WTC11 (cell line): ENCODE data around the gene SRSF12. TPM values are rescaled to one million over a fixed set of nuclear protein-coding genes. Genes with fewer than 3 reads are reported as not detected.

Experiments used
- ATAC-seq: fragments of 200-7000 bp; cut with Tn5 transposase; 2 replicates; pipeline ENCODE4 v1.10.0; 2021; ENCODE audit warnings: mild to moderate bottlenecking, moderate library complexity
- CTCF ChIA-PET: fragments of 300-600 bp; sonication (Branson Sonifier 250); formaldehyde crosslinking; loops from one replicate; lab custom pipeline; 2021; ENCODE audit warnings: antibody characterized with exemption; lab: Charles Lee
- POLR2A ChIA-PET: fragments of 350-600 bp; sonication (Branson Sonifier 250); formaldehyde crosslinking; loops from one replicate; lab custom pipeline; 2021; ENCODE audit warnings: antibody characterized with exemption; lab: Charles Lee
- DNase-seq: peaks from one replicate; pipeline ENCODE4 v3.0.0; 2021; ENCODE audit warnings: low spot score
- H3K27ac Mint-ChIP-seq: 2 replicates; pipeline ENCODE4 v1.8.0; 2021; ENCODE audit warnings: mixed read lengths
- H3K27me3 Mint-ChIP-seq: 2 replicates; pipeline ENCODE4 v1.8.0; 2021; ENCODE audit warnings: low read depth, mild to moderate bottlenecking, moderate library complexity, mixed read lengths
- H3K36me3 Mint-ChIP-seq: 2 replicates; pipeline ENCODE4 v1.8.0; 2021; ENCODE audit warnings: mixed read lengths
- H3K4me1 Mint-ChIP-seq: 2 replicates; pipeline ENCODE4 v1.8.0; 2022; ENCODE audit warnings: mixed read lengths
- H3K4me3 Mint-ChIP-seq: 2 replicates; pipeline ENCODE4 v1.8.0; 2021; ENCODE audit warnings: mild to moderate bottlenecking, moderate library complexity, mixed read lengths
- H3K9me3 Mint-ChIP-seq: 2 replicates; pipeline ENCODE4 v1.8.0; 2021; ENCODE audit warnings: mixed read lengths
- ATF1 ChIP-seq: sonication (generic); formaldehyde crosslinking; IDR thresholded peaks from 2 replicates; pipeline ENCODE4 v1.8.1; 2023; ENCODE audit warnings: mild to moderate bottlenecking, moderate library complexity, missing genetic modification reagents
- ESRRA ChIP-seq: sonication (generic); formaldehyde crosslinking; IDR thresholded peaks from 2 replicates; pipeline ENCODE4 v1.8.1; 2022; ENCODE audit warnings: mild to moderate bottlenecking, missing genetic modification reagents, borderline replicate concordance
- ETV6 ChIP-seq: sonication (generic); formaldehyde crosslinking; IDR thresholded peaks from 2 replicates; pipeline ENCODE4 v1.8.1; 2022; ENCODE audit warnings: mild to moderate bottlenecking, missing genetic modification reagents
- FOXP1 ChIP-seq: sonication (generic); formaldehyde crosslinking; IDR thresholded peaks from 2 replicates; pipeline ENCODE4 v1.8.0; 2022; ENCODE audit warnings: missing genetic modification reagents, mild to moderate bottlenecking, moderate library complexity, borderline replicate concordance
- GABPB1 ChIP-seq: sonication (generic); formaldehyde crosslinking; IDR thresholded peaks from 2 replicates; pipeline ENCODE4 v1.8.1; 2023; ENCODE audit warnings: mild to moderate bottlenecking, missing genetic modification reagents
- KAT7 ChIP-seq: sonication (generic); formaldehyde crosslinking; IDR thresholded peaks from 2 replicates; pipeline ENCODE4 v1.8.1; 2023; ENCODE audit warnings: missing genetic modification reagents, mild to moderate bottlenecking, borderline replicate concordance
- NFYB ChIP-seq: sonication (generic); formaldehyde crosslinking; conservative IDR thresholded peaks from 2 replicates; pipeline ENCODE4 v1.8.0; 2022; ENCODE audit warnings: low read depth, missing genetic modification reagents
- PRRX2 ChIP-seq: fragments of 250-450 bp; sonication (Bioruptor Pico); IDR thresholded peaks from 2 replicates; pipeline ENCODE4 v1.8.0; 2021; ENCODE audit warnings: mild to moderate bottlenecking
- TEAD4 ChIP-seq: sonication (generic); formaldehyde crosslinking; IDR thresholded peaks from 2 replicates; pipeline ENCODE4 v1.8.0; 2022; ENCODE audit warnings: mild to moderate bottlenecking, missing genetic modification reagents
- ZNF416 ChIP-seq: fragments of 250-450 bp; sonication (Bioruptor Pico); IDR thresholded peaks from 2 replicates; pipeline ENCODE4 v1.9.0; 2021; ENCODE audit warnings: mild to moderate bottlenecking, inconsistent platforms
- total RNA-seq: library from RNA; stranded (reverse); gene quantifications from 3 replicates; pipeline ENCODE4 v1.2.3, GENCODE V29; 2021
- TF ChIP-seq, protein P1 (sequence below): sonication (generic); formaldehyde crosslinking; conservative IDR thresholded peaks from 2 replicates; pipeline ENCODE4 v1.8.1; 2023; ENCODE audit warnings: mild to moderate bottlenecking, low read depth, missing genetic modification reagents, moderate library complexity
- TF ChIP-seq, protein P2 (sequence below): sonication (generic); formaldehyde crosslinking; IDR thresholded peaks from 2 replicates; pipeline ENCODE4 v1.8.1; 2023; ENCODE audit warnings: mild to moderate bottlenecking, missing genetic modification reagents
- TF ChIP-seq, protein P3 (sequence below): sonication (generic); formaldehyde crosslinking; IDR thresholded peaks from 2 replicates; pipeline ENCODE4 v1.8.0; 2022; ENCODE audit warnings: mild to moderate bottlenecking, missing genetic modification reagents
- TF ChIP-seq, protein P4 (sequence below): fragments of 200-600 bp; IDR thresholded peaks from 2 replicates; pipeline ENCODE4 v1.8.0; 2022; ENCODE audit warnings: antibody characterized with exemption
- TF ChIP-seq, protein P5 (sequence below): fragments of 250-450 bp; sonication (Bioruptor Pico); IDR thresholded peaks from 2 replicates; pipeline ENCODE4 v2.1.2; 2022; ENCODE audit warnings: mild to moderate bottlenecking, moderate library complexity
- TF ChIP-seq, protein P6 (sequence below): sonication (generic); formaldehyde crosslinking; IDR thresholded peaks from 2 replicates; pipeline ENCODE4 v1.8.1; 2022; ENCODE audit warnings: missing genetic modification reagents, borderline replicate concordance
- TF ChIP-seq, protein P7 (sequence below): sonication (generic); formaldehyde crosslinking; IDR thresholded peaks from 2 replicates; pipeline ENCODE4 v1.8.1; 2022; ENCODE audit warnings: mild to moderate bottlenecking, moderate library complexity, missing genetic modification reagents
- TF ChIP-seq, protein P8 (sequence below): sonication (generic); formaldehyde crosslinking; IDR thresholded peaks from 2 replicates; pipeline ENCODE4 v1.8.1; 2022; ENCODE audit warnings: low read depth, mild to moderate bottlenecking, moderate library complexity, missing genetic modification reagents, borderline replicate concordance
- TF ChIP-seq, protein P9 (sequence below): sonication (generic); formaldehyde crosslinking; IDR thresholded peaks from 2 replicates; pipeline ENCODE4 v1.8.0; 2022; ENCODE audit warnings: mild to moderate bottlenecking, missing genetic modification reagents

Gene SRSF12
- total RNA-seq, 1 experiment from 2014 or later = 3.8 TPM

DNA sequence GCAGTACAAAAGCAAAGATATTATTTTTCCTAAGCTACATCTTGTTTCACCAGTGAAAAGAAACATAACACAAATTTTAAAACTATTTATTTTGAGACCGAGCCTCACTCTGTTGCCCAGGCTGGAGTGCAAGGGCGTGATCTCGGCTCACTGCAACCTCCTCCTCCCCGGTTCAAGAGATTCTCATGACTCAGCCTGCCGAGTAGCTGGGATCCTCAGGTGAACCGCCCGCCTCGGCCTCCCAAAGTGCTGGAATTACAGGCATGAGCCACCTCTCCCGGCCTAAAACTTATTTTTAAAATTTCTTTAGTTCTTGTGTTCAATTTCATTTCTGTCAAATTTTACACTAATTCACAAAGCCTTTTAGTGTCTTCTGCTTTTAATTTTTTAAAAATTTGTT is 5.9 kb downstream of the SRSF12 start:
- Mint-ChIP-seq H3K4me1 (peaks cover 2% of the 10 kb centered on the region), H3K27me3 (peaks cover 15% of the 10 kb centered on the region), H3K4me3 (no peak overlapping the region), H3K9me3 (no peaks in the 10 kb centered on the region), H3K36me3 (no peaks in the 10 kb centered on the region), H3K27ac (no peak overlapping the region)
- no peak for ATAC-seq
- ChIA-PET POLR2A (no interaction called here), CTCF (interaction anchor here (1.5 kb wide), 1 partner anchor 200 kb away, joined by 3 read pairs; no protein-coding TSS in a partner anchor)
- DNase-seq = no peak
- TF ChIP-seq KAT7 (CRISPR knock-in tag) (no peak), FOXP1 (CRISPR knock-in tag) (no peak), ATF1 (CRISPR knock-in tag) (no peak), TEAD4 (CRISPR knock-in tag) (no peak), NFYB (CRISPR knock-in tag) (no peak), GABPB1 (CRISPR knock-in tag) (no peak), PRRX2 (no peak), ESRRA (CRISPR knock-in tag) (no peak)
- TF ChIP-seq, protein P1, sequence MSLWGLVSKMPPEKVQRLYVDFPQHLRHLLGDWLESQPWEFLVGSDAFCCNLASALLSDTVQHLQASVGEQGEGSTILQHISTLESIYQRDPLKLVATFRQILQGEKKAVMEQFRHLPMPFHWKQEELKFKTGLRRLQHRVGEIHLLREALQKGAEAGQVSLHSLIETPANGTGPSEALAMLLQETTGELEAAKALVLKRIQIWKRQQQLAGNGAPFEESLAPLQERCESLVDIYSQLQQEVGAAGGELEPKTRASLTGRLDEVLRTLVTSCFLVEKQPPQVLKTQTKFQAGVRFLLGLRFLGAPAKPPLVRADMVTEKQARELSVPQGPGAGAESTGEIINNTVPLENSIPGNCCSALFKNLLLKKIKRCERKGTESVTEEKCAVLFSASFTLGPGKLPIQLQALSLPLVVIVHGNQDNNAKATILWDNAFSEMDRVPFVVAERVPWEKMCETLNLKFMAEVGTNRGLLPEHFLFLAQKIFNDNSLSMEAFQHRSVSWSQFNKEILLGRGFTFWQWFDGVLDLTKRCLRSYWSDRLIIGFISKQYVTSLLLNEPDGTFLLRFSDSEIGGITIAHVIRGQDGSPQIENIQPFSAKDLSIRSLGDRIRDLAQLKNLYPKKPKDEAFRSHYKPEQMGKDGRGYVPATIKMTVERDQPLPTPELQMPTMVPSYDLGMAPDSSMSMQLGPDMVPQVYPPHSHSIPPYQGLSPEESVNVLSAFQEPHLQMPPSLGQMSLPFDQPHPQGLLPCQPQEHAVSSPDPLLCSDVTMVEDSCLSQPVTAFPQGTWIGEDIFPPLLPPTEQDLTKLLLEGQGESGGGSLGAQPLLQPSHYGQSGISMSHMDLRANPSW (CRISPR knock-in tag) = no peak
- TF ChIP-seq, protein P2, sequence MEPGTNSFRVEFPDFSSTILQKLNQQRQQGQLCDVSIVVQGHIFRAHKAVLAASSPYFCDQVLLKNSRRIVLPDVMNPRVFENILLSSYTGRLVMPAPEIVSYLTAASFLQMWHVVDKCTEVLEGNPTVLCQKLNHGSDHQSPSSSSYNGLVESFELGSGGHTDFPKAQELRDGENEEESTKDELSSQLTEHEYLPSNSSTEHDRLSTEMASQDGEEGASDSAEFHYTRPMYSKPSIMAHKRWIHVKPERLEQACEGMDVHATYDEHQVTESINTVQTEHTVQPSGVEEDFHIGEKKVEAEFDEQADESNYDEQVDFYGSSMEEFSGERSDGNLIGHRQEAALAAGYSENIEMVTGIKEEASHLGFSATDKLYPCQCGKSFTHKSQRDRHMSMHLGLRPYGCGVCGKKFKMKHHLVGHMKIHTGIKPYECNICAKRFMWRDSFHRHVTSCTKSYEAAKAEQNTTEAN (CRISPR knock-in tag) = no peak
- TF ChIP-seq, protein P3, sequence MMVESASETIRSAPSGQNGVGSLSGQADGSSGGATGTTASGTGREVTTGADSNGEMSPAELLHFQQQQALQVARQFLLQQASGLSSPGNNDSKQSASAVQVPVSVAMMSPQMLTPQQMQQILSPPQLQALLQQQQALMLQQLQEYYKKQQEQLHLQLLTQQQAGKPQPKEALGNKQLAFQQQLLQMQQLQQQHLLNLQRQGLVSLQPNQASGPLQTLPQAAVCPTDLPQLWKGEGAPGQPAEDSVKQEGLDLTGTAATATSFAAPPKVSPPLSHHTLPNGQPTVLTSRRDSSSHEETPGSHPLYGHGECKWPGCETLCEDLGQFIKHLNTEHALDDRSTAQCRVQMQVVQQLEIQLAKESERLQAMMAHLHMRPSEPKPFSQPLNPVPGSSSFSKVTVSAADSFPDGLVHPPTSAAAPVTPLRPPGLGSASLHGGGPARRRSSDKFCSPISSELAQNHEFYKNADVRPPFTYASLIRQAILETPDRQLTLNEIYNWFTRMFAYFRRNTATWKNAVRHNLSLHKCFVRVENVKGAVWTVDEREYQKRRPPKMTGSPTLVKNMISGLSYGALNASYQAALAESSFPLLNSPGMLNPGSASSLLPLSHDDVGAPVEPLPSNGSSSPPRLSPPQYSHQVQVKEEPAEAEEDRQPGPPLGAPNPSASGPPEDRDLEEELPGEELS (CRISPR knock-in tag) = no peak
- TF ChIP-seq, protein P4, sequence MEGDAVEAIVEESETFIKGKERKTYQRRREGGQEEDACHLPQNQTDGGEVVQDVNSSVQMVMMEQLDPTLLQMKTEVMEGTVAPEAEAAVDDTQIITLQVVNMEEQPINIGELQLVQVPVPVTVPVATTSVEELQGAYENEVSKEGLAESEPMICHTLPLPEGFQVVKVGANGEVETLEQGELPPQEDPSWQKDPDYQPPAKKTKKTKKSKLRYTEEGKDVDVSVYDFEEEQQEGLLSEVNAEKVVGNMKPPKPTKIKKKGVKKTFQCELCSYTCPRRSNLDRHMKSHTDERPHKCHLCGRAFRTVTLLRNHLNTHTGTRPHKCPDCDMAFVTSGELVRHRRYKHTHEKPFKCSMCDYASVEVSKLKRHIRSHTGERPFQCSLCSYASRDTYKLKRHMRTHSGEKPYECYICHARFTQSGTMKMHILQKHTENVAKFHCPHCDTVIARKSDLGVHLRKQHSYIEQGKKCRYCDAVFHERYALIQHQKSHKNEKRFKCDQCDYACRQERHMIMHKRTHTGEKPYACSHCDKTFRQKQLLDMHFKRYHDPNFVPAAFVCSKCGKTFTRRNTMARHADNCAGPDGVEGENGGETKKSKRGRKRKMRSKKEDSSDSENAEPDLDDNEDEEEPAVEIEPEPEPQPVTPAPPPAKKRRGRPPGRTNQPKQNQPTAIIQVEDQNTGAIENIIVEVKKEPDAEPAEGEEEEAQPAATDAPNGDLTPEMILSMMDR = no peak
- TF ChIP-seq, protein P5, sequence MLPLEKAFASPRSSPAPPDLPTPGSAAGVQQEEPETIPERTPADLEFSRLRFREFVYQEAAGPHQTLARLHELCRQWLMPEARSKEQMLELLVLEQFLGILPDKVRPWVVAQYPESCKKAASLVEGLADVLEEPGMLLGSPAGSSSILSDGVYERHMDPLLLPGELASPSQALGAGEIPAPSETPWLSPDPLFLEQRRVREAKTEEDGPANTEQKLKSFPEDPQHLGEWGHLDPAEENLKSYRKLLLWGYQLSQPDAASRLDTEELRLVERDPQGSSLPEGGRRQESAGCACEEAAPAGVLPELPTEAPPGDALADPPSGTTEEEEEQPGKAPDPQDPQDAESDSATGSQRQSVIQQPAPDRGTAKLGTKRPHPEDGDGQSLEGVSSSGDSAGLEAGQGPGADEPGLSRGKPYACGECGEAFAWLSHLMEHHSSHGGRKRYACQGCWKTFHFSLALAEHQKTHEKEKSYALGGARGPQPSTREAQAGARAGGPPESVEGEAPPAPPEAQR (CRISPR knock-in tag) = no peak
- TF ChIP-seq, protein P6, sequence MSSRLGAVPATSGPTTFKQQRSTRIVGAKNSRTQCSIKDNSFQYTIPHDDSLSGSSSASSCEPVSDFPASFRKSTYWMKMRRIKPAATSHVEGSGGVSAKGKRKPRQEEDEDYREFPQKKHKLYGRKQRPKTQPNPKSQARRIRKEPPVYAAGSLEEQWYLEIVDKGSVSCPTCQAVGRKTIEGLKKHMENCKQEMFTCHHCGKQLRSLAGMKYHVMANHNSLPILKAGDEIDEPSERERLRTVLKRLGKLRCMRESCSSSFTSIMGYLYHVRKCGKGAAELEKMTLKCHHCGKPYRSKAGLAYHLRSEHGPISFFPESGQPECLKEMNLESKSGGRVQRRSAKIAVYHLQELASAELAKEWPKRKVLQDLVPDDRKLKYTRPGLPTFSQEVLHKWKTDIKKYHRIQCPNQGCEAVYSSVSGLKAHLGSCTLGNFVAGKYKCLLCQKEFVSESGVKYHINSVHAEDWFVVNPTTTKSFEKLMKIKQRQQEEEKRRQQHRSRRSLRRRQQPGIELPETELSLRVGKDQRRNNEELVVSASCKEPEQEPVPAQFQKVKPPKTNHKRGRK = no peak

DNA sequence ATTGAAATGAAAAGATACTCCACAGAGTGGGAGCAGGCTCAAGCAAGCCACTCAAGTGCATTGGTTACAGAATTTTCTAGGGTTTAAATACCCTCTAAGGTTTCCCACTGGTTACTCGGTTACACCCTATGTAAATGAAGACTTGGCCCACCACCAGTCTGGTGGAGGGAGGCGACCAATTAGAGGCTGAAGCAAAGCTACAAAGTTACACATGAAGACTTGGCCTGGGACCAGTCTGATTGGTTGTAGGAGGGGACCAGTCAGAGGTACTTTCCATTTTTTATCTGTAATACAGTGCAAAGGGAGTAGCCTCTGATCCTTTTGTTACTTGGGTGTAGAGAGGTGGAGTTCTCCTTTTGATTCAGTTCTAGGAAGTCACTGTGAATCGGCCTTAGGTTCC is 7.6 kb downstream of the SRSF12 start:
- ChIA-PET POLR2A (no interaction called here), CTCF (interaction anchor here (1.5 to 1.8 kb wide), 2 partner anchors 127 to 201 kb away, joined by 3 to 6 read pairs; no protein-coding TSS in a partner anchor)

More for the DNA sequence above, 7.6 kb downstream of the SRSF12 start:
- Mint-ChIP-seq H3K9me3 (no peaks in the 10 kb centered on the region), H3K4me1 (no peaks in the 10 kb centered on the region), H3K27me3 (no peaks in the 10 kb centered on the region; the same call in 1 of the 2 replicates), H3K36me3 (peaks cover 2% of the 10 kb centered on the region), H3K27ac (no peak overlapping the region), H3K4me3 (no peak overlapping the region)
- no peak for ATAC-seq
- no peak for DNase-seq
- TF ChIP-seq, protein P7, sequence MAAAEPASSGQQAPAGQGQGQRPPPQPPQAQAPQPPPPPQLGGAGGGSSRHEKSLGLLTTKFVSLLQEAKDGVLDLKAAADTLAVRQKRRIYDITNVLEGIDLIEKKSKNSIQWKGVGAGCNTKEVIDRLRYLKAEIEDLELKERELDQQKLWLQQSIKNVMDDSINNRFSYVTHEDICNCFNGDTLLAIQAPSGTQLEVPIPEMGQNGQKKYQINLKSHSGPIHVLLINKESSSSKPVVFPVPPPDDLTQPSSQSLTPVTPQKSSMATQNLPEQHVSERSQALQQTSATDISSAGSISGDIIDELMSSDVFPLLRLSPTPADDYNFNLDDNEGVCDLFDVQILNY (CRISPR knock-in tag) = no peak
- no peak for TF ChIP-seq ZNF416 (CRISPR knock-in tag)
- TF ChIP-seq, protein P8, sequence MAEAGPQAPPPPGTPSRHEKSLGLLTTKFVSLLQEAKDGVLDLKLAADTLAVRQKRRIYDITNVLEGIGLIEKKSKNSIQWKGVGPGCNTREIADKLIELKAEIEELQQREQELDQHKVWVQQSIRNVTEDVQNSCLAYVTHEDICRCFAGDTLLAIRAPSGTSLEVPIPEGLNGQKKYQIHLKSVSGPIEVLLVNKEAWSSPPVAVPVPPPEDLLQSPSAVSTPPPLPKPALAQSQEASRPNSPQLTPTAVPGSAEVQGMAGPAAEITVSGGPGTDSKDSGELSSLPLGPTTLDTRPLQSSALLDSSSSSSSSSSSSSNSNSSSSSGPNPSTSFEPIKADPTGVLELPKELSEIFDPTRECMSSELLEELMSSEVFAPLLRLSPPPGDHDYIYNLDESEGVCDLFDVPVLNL (CRISPR knock-in tag) = no peak
- no peak for TF ChIP-seq ETV6
- TF ChIP-seq, protein P9, sequence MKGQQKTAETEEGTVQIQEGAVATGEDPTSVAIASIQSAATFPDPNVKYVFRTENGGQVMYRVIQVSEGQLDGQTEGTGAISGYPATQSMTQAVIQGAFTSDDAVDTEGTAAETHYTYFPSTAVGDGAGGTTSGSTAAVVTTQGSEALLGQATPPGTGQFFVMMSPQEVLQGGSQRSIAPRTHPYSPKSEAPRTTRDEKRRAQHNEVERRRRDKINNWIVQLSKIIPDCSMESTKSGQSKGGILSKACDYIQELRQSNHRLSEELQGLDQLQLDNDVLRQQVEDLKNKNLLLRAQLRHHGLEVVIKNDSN (CRISPR knock-in tag) = no peak
